ENCODE measurements around the gene CTSD.

Gene CTSD

GRCh38 chr11:1727096-1727690 lies 36.5 kb downstream of the CTSD start:
- DNase-seq: no peak

- DNase-seq: no peak
Observed at GRCh38 chr11:1719781-1720180, 43.9 kb downstream of the CTSD start.

GRCh38 chr11:1718326-1718725 lies 45.4 kb downstream of the CTSD start:
- no peak for DNase-seq

- no peak for DNase-seq
Observed at GRCh38 chr11:1717745-1718144, 46.0 kb downstream of the CTSD start.

GRCh38 chr11:1714908-1715885 lies 48.5 kb downstream of the CTSD start:
- no peak for DNase-seq

- DNase-seq: no peak
Observed at GRCh38 chr11:1708716-1709115, 55.0 kb downstream of the CTSD start.

- DNase-seq: no peak
Observed at GRCh38 chr11:1707751-1708150, 56.0 kb downstream of the CTSD start.

GRCh38 chr11:1706634-1707400 lies 56.9 kb downstream of the CTSD start:
- no peak for DNase-seq

- no peak for DNase-seq
Observed at GRCh38 chr11:1705126-1706052, 58.3 kb downstream of the CTSD start.

- no peak for DNase-seq
Observed at GRCh38 chr11:1703146-1703545, 60.6 kb downstream of the CTSD start.

Measured in T1000 (cell line).